Measurements from ENCODE around the gene SCGB1A1.

DNA sequence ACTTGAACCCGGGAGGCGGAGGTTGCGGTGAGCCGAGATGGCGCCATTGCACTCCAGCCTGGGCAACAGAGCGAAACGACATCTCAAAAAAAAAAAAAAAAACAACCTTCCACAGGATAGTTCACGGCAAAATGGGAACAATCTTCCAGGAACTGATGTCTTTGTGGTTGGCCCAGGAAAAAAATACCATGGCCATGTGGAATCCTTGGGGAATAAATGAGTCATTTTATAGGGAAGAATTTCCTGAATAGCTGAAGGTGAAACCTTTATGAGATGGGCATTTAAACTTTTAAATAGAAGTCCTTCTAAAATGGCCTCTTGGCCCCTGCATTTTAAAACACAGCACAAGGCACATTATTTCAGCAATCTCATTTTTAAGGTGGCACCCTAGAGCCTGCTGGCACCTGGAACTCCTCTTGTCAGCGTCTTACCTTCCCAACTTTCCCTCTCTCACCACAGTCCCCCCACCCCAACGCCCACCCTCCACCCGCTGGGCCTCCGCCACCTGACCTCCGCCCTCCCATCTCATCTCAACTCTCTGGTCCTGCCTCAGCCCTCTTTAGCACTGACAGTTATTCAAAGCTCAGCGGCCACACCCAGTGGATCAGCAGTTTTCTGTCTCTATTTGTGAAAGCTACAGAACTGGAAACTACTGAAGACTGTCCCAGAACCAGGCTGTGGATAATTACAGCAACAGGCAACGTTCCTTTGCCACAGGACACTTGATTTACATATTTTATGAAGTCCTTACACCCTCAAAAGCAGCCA, 43.1 kb downstream of the SCGB1A1 start:
- TF ChIP-seq, protein P1, sequence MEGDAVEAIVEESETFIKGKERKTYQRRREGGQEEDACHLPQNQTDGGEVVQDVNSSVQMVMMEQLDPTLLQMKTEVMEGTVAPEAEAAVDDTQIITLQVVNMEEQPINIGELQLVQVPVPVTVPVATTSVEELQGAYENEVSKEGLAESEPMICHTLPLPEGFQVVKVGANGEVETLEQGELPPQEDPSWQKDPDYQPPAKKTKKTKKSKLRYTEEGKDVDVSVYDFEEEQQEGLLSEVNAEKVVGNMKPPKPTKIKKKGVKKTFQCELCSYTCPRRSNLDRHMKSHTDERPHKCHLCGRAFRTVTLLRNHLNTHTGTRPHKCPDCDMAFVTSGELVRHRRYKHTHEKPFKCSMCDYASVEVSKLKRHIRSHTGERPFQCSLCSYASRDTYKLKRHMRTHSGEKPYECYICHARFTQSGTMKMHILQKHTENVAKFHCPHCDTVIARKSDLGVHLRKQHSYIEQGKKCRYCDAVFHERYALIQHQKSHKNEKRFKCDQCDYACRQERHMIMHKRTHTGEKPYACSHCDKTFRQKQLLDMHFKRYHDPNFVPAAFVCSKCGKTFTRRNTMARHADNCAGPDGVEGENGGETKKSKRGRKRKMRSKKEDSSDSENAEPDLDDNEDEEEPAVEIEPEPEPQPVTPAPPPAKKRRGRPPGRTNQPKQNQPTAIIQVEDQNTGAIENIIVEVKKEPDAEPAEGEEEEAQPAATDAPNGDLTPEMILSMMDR (conservative IDR thresholded peaks at IDR 0.05; ENCODE audit: low read length): no peak
- no peak for TF ChIP-seq EZH2phosphoT487 (IDR thresholded peaks at IDR 0.05; ENCODE audit: borderline replicate concordance, low read depth, low read length)
